Measurements from ENCODE around the gene TCP11L2.

Gene TCP11L2

DNA sequence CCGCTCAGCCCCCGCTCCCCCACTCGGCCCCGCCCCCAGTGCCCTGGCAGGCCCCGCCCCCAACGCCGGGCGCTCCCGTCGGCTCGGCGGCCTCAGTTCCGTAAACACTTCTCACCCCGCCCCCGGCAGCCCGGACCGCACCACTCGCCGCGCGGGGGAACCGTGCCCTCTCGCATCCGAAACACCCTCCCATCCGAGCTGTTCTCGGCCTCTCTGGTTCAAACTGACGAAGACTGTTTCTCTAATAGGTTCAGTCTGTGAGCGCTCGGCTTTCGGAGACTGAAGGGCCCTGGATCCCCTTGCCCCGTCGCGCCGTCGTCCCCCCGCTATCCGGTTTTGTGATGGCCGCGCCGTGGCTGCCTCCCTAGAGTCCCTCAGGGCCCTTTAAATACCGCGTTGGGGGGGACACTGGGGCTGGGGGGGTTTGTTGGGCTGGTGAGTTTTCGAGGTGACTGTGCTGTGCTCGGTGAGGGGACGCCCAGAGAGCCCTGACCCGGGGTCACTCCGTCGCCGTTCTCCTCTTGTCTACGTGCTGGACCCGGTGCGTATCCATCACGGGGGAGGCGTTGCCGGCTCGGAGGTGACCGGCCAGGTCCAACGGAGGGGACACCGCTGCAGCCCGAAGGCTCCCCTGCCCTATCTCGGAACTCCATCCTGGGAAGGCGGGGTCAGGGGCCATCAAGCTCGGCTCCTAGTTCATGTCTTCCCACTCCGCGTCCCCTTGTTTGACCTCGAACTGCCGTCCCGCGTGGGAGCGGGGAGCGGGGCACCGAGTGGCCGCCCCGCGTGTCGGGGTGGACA lies at the start of gene TCP11L2:
Gene TCP11L2 (plus strand): TSS at position 333 of the 801 bp plus-strand sequence. CDS start 8,343 bp downstream, outside the sequence.
- peak; percentile 70 for DNase-seq (ENCODE audit: low spot score)

DNA sequence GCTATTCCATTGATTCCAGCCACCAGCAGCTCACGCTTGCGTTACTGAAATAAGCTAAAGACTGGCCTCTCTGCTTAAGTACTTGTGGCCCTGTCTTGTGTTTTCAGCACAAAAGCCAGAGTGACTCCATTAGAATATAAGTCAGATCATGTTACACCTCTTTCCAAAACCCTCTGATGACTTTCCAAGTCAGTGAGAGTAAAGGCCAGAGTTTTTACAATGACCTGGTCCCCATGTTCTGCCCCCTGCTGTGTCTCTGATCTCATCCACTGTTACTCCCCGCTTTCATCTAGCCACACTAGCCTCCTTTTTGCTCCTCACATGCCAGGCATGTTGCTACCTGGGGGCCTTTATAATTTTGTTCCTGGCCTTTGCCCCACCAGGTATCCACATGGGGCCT lies 47.8 kb upstream of the TCP11L2 start:
- no peak for DNase-seq (ENCODE audit: low spot score)

DNA sequence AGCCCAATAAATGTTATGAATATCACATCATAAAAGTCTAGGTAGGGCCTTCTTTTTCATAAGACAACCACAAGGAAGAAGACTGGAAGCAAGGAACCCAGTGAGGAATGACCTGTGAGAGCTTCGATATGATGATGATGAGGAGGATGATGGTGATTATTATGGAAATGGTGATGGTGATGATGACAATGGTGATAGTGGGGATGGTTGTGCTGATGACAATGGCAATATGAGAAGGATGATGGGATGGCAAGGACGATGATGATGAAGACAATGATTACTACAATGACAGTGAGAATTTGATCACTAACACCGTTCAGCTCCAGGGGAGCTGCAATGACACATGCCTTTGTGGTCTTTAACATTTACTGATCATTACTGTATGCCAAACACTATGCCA lies 47.0 kb upstream of the TCP11L2 start:
- DNase-seq (ENCODE audit: low spot score): no peak

DNA sequence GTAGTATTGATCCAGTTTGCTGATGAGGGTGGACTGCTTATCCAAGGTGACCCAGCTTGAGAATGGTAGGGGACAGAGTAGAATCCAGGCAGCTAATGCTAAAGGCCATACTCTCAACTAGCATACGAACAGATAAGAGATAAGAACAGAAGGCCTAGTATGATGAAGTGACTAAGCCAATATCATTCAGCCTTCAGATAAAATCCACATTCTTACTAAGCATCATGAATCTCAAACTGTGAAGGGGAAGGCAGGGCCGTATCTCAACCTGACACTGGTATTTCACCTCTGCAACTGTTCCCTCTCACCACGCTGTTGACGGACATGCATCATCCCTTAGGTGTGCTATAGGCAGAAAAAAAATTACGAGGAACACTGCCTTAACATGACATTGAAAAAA lies 46.6 kb upstream of the TCP11L2 start:
- no peak for DNase-seq (ENCODE audit: low spot score)

DNA sequence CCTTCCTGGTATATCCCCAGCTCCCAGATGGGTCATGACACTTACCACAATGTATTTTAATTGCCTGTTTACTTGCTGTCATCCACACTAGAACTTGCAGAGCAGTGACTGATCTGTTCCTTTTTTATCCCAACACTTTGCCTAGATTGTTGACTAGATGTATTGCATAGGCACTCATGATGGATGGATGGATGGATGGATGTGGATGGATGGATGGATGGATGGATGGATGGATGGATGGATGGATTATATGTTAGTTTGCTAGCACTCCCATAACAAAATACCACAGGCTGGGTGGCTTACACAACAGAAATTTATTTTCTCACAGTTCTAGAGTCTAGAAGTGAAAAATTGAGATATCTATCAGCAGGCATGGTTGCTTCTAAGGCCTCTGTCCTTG lies 46.0 kb upstream of the TCP11L2 start:
- DNase-seq (ENCODE audit: low spot score): no peak

DNA sequence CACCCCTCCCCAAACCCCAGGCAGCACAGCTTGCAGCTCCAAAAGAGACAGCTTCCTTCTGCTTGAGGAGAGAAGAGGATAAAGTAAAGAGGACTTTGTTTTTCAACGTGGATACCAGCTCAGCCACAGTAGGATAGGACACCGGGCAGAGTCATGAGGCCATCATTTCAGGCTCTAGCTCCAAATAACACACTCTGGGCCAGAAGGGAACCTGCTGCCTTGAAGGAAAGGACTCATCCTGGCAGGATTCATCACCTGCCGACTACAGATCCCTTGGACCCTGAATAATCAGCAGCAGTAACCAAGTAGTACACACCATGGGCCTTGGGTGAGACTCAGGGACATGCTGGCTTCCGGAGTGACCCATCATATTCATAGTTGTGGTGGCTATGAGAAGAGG lies 44.3 kb upstream of the TCP11L2 start:
- DNase-seq (ENCODE audit: low spot score): no peak

DNA sequence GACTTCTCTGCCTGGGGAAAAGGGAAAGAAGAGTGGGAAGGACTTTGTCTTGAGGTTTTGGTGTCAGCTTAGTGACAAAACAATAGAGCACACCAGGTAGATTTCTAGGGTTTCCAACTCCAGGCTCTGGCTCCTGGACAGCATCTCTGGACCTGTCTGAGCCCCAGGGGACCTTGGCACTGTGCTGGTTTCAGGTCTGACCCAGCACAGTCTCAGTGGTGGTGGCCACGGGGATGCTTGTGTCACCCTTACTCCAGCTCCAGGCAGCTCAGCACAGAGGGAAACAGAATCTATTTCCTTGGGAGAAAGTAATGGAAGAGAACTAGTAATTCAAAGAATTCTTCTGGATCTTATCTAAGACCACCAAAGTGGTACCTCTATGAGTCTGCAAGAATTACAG lies 43.6 kb upstream of the TCP11L2 start:
- DNase-seq (ENCODE audit: low spot score): no peak

DNA sequence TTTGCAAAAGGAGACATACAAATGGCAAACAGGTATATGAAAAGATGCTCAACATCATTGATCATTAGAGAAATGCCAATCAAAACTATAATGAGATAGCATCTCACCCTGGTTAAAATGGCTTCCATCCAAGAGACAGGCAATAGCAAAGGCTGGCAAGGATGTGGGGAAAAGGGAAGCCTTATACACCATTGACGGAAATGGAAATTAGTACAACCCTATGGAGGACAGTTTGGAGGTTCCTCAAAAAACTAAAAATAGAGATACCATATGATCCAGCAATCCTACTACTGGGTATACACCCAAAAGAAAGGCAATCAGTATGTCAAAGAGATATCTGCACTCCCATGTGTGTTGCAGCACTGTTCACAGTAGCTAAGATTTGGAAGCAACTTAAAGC lies 37.4 kb upstream of the TCP11L2 start:
- DNase-seq (ENCODE audit: low spot score): no peak

DNA sequence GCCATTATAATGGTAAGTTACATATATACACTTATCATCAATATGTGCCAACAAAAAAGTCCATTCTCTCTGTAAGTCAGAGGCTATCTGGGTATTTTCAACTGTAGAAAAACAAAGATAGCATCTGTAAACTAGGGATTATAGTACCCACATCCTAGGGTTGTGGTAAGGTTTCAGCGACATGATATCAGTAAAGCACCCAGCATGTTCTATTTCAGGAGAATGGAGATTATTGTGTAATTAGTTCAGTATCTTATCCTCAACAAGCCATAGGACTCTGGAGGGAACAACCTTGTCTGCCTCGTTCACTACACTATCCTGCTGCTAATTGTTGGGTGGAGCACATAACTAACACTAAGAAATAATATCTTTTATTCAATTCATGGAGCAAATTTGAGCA lies 35.0 kb upstream of the TCP11L2 start:
- DNase-seq (ENCODE audit: low spot score): no peak

DNA sequence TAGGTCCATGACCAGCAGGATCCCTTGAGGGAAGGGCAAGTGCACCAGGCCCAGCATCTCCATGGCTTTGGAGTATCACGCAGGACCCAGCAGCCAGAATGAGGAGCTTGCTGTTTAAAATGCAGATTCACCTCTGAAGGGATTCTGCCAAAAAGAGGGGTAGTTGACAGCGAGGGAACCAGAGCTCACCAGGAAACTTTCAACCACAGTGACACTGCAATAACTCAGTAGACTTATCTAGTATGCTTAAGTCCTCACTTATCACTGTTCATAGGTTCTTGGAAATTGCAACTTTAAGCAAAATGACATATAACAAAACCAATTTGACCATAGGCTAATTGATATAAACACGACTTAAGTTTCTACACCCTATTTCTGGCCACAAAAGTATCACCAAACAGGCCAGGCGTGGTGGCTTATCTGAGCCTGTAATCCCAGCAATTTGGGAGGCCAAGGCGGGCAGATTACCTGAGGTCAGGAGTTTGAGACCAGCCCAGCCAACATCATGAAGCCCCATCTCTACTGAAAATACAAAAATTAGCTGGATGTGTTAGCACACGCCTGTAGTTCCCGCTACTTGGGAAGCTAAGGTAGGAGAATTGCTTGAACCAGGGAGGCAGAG lies 33.3 kb upstream of the TCP11L2 start:
- DNase-seq (ENCODE audit: low spot score): no peak

DNA sequence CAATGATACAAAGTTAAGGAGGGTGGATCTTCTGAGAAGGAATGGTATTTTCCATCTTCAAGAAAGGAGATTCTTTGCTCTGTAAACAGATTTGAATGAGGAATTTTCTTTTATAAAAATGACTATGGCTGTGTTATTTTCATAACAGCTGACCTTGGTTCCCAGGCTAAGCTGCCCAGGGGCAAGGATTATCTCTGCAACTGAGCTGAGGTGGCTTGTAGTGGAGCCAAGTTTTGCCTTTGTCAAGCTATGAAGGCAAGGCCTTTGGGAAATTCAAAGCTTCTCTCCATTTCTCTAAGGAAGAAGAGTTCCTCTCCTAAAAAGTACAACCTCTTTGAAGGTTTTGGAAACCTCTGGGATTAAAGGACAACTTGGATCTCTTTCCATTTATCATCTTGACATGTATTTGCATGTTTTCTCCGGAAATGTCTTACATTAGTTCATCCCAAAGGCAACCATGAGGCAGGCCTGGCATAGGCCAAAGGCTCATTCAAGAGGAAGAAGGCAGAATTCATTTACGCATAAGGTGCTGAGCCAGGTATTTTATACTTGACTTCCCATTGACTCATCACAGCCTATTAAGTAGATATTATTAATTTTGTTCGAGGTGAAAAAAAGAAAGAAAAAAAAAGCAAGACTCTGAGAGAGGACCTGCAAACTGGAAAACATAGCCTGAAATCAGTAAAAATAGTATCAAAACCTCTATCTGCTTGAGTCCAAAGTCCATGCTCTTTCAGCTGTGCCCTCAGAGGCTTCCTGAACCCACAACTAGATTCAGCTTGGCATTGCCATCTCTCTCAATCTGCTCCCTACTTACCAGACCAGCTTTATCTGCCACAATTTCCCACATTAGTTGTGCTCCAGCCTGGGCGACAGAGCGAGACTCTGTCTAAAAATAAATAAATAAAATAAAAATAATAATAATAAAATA lies 30.7 kb upstream of the TCP11L2 start:
- no peak for DNase-seq (ENCODE audit: low spot score)

DNA sequence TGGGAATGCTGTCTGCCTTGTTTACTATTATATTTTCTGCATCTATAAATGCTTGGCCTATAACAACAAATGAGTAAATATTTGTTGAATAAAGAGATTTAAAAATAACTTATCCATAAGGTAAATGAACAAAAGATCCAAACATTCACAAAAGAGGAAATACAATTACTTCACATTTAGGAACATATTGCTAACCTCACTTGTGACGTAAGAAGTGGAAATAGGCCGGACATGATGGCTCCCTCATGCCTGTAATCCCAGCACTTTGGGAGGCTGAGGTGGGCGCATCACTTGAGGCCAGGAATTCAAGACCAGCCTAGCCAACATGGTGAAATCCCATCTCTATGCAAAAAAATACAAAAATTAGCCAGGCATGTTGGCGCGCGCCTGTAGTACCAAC lies 29.0 kb upstream of the TCP11L2 start:
- no peak for DNase-seq (ENCODE audit: low spot score)

DNA sequence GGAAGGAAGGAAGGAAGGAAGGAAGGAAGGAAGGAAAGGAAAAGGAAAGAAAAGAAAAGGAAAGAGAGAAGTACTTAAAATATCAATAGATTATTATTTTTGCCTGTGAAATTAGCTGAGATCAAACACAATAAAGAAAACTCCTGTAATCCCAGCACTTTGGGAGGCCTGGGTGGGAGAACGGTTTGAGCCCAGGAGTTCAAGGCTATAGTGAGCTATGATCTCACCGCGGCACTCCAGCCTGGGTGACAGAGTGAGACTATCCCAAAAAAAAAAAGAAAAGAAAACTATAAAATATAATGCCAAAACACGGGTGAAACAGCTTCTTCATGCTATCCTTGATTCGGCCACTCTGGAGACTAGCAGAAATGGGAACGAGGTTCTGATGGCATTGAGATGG lies 28.5 kb upstream of the TCP11L2 start:
- no peak for DNase-seq (ENCODE audit: low spot score)

DNA sequence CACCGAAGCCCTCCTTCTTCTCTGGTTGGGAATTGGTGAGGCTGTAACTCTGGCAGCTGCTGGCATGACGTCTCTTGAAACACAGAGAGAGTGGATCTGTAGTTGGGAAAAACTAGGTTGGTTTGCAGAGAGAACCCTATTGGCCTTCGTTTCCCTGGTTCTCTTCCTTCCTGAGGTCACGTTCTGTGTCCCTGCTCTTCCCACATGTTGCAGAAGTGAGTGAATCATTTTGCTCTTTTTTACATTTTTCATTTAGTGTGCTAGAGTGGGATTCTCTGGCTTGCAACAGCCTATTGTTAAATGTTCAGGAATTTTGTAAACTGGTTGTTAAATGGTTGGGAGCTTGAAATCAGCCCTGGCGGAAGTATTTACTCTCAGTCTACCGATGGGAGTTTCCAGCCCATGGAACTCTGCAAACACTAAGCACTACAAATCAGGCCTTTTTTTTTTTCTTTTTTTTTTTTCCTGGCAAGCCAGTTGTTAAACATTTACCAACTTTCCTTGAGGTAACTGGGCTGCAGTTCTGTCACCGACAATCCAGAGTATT lies 27.9 kb upstream of the TCP11L2 start:
- DNase-seq (ENCODE audit: low spot score): no peak

DNA sequence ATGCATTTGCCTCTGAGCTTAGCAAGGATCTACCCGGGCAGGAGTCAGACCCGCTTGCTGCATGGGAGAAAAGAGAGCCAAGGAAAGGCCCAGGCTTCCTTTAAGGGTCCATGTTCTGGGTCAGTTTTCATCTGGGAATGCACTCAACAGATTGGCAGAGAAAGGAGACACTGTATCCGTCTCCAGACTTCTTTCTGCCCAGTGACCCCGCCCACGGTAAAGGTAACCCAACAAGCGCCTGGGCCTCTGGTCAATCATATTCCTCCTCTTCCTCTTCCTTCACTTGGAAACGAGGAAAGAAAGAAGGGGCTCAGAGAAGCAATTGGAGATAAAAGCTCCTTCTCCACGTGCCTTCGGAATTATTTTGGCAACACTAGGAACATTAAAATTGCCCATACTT lies 27.1 kb upstream of the TCP11L2 start:
- DNase-seq (ENCODE audit: low spot score): no peak

DNA sequence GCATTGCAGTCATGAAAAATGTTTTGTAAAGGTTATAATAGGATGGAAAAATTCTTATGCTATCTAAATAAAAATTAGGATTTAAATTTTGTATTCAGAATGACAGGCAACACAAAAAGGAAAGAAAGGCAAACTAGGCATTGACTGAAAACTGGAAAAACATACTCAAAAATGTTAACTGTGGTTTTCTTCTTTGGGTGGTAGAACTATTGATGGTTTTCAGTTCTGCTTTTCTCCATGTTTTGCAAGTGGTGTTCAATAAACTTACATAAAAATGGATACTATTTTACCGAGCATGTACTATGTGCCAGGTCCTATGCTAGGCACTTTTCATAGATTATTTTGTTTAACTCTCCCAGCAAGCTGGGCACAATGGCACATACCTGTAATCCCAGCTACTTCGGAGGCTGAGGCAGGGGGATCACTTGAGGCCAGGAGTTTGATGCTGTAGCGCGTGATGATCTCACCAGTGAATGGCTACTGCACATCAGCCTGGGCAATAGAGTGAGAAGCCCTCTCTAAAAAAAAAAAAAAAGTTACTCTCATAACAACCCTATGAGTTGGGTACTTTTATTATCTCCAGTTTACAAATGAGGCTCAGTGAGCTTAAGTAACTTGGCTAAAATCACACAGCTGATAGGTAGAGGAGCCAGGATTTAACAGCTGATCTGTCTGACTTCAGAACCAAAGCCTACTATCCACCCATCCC lies 26.3 kb upstream of the TCP11L2 start:
- no peak for DNase-seq (ENCODE audit: low spot score)

DNA sequence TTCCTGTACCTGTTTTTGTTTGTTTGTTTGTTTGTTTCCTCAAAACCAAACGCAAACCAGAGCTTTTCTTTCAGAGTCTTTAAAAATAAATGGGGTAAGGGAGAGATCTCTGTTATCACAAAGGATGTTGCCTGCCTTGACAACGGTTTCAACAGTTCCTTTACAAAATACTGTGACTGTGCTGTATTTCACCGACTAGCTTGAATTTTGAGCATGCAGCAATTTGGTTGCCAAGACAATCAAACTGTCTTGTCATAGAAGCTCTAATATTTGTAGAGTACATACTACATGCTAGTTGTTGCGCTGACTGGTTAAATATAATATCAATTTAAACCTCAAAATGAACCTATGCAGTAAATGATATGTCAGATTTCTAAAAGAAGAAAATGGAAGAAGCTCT lies 22.4 kb upstream of the TCP11L2 start:
- no peak for DNase-seq (ENCODE audit: low spot score)

DNA sequence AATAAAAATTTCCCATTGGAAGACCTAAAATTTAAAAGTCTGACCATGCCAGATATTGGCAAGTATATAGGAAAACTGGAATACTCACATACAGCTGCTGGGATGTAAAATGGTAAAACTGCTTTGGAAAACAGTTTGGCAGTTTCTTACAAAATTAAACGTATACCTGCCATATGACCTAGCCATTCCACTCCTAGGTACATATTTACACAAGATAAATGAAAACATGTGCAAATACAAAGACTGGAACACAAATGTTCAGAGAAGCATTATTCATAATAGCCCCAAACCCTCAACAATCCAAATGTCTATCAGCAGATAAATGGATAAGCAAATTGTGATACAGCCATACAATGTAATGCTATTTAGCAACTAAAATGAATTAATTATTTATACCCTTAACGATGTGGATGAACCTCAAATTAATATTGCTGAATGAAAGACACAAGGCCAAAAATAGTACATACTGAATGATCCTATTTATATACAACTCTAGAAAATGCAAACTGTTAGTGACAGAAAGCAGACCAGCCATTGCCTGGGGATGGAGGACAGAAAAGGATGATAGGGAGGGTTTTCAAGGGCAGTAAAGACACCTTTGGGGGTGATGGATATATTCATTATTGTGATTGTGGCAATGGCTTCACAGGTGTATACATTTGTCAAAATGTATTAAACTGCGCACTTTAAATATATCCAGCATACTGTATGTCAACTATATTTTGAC lies 21.3 kb upstream of the TCP11L2 start:
- no peak for DNase-seq (ENCODE audit: low spot score)

DNA sequence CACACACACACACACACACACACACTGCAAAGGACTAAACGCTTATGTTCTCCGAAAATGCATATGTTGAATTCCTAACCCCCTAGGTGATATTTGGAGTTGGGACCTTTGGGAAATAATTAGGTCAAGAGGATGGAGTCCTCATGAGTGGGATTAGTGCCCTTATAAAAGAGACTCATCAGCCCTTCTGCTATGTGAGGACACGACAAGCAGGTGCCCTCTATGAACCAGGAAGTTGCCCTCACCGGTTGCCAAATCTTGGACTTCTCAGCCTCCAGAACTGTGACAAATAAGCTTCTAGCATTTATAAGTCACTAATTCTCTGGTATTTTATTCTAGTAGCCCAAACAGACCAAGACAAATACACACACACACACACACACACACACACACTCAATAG lies 20.7 kb upstream of the TCP11L2 start:
- DNase-seq (ENCODE audit: low spot score): no peak

DNA sequence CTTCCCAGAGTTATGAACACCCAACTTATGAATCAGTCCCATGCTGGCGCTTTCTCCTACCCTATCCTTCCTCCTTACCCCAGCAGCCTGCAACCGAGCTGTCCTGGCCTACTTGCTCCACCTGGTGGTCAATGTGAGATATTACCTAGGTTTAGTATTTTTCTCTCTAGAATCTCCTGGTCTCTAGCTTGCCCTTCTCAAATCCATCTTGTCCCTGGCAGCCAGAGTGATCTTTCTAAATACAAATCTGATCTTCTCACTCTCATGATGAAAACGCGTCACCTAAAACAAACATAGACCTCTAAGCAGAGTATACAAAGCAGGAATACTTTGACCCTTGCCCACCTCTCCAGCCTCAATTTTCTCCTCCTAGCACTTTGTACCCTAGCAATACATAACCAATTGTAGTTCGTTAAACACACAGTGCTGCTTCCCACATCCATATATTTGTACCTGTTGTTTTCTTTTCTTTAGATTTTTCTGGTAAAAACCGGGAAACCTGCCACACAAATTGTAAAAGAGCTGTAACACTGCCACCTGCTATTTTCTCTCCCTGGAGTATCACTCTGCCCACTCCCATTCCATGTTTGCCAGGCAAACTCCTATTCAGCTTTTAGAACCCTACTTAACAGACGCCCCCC lies 20.0 kb upstream of the TCP11L2 start:
- peak; percentile 59 for DNase-seq (ENCODE audit: low spot score)

Measured in COLO829 (cell line).